ENCODE results near the gene SGPL1.

The SGPL1 gene

DNA sequence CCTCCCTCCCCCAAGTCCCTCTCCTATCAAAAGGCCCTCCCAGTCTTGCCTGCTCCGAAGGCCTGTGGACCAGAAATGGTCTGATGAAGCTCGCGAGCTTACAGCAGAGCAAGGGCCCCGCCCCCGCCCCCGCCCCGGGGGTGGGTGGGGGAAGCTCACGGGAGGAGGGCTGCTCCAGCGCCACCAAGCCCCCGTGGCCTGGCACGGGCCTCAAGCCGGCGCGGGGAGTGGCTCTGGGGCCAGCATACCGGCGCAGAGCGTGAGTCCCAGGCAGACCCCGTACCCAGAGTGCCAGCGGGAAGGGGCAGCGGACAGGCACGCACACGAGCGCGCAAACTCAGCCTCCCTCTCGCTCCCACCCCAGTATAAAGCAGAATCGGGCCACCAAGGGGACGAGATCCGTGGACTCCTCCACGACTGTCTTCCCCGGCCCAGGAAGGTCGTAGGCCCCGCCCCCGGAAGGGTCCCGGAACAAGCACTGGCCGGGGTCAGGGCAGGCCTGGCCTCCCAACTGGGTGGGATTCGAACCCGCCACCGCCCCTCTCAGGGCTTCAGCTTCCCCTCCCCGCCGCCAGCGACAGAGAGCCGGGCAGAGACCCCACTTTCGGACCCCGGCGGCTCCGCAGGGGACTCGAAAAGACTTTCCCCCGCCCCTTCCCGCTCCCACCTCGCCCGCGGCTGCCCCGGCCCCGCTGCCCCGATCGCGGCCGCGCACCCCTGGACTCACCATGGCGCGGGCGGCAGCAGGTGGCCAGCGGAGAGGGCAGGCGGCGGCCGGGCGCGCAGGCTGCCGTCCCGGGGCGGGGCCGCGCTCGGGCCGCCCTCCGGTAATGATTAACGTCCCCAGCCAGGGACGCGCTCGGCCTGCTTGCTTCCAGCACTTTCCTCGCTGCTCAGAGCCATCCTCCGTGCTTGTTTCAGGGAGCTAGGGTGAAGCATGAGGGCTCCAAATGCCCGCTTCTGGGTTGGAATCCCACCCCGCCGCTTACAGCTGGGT, 72.4 kb downstream of the SGPL1 start, which contains the start of gene PCBD1:
Gene PCBD1 (minus strand): TSS at position 762 of the 997 bp plus-strand sequence. CDS start 32 bp downstream, at position 730.
- no peak for DNase-seq

DNA sequence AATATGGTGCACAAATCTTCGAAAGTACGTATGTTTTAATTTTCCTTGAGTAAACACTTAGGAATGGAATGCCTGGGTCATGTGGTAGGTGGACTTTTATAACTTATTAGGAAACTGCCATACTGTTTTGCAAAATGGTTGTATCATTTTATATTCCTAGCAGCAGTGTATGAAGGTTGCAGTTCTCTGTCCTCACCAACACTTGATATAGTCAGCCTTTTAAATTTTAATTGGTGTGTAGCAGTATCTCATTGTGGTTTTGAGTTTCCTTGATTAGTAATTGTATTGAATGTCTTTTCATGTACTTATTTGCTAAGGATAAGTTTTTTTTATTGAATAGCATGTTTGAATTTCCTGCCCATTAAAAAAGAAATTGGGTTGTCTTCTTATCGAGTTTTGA, 73.5 kb downstream of the SGPL1 start:
- no peak for DNase-seq

DNA sequence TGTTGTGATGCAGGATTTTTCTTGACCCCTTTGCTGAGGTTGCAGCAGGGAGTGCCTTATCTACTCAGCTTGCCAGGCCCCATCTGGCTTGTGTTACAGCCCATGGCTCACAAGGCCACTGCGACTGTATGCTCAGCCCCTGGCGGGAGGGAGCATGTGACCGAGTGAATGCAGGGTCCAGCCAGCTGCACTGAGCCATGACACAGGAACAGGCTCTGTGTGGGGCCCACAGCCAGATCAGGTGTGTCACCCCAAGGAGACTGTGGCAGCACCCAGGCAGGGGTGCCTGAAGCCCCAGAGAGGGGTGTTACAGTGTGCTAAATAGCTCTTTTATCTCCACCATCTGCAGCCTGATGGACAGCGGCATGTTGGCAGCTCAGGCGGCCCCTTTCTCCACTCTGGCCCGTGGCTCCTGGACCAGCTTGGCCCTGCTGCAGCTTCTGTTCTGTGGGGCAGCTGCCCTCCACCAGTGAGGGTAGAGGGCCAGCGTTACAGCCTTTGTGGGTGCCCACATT, 75.2 kb downstream of the SGPL1 start:
- DNase-seq = no peak

DNA sequence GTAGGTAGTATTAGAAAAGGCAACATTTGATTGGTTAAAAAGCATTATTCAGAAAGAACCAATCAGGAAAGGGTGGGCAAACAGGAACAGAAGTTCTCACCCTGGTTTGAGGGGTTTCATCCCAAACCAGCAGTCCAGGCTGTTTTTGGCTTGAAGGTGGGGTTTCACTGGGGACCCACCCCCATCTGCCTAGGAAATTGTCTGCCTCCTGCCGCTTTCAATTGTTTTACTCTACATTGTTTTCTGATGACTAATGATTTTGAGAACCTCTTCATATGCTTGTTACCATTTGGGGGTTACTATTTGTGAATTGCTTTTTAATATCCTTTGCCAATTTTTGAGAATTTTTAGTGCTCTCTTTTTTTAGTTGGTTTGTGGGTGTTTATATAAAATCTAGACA, 75.9 kb downstream of the SGPL1 start:
- DNase-seq = no peak

DNA sequence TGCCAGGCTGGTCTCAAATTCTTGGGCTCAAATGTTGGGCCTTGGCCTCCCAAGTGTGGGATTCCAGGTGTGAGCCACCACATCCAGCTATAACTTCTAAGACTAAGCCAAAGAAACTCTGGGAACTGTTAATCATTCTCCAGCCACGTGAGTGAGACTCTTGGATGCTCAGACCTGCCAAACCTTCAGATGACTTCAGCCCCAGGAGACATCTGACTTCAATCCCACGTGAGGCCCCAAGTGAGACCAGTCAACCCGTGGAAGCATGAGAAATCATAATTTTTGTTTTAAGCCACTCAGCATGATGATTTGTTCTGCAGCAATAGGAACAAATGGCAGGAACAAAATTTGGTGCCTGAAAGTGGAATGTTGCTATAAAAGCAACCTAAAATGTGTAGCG, 76.9 kb downstream of the SGPL1 start:
- no peak for DNase-seq

DNA sequence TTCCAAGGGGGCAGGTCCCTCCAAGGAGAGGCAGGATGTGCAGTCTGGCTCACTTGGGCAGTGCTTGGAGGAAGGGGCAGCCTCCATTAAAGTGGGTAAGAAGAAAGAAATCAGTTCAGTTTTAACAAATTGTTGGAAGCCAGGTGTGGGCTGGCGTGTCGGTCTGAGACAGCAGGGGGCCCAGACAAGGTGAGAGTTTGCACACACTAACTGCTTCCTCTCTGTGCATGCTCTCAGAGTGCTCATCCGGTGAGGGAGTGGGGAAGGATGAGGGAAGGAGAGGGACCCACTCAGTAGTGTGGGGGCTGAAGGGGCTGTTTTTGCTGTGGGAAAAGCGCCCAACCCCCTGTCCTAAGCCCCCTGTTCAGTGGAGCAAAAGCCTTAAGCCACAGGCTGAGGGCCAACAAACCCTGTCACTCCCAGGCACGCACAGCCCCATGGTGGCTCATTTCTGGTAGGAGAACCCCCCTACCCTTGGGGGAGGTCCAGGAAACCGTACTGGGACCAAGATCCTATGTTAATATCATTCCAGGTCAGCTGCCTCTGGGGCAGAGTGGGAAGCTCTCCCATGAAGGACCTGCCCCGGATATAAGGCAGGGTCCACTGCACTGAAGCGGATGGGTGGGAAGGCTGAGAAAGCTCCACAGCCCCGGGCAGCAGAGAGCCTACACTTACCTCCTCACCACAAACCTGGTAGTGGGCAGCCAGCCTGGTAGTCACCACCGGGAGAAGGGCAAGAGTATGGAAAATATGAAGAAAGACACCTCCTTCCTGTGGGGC, 77.7 kb downstream of the SGPL1 start:
- no peak for DNase-seq

DNA sequence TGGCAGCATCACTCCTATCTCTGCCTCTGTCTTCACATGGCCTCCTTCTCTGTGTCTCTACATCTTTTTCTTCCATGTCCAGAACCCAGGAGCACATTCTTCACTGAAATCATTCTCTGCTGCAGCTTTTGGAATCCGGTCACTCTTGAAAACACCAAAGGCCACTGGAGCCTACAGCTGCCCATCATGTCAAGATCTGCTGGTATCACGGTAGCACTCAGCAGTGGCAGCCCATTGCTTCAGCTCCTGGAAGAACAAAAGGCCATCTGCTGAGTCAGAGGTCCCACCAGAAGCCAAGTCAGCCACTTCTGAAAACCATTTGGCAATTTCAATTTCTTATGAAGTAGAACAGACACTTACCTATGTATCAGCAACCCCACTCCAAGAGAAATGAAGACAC, 78.7 kb downstream of the SGPL1 start:
- no peak for DNase-seq

DNA sequence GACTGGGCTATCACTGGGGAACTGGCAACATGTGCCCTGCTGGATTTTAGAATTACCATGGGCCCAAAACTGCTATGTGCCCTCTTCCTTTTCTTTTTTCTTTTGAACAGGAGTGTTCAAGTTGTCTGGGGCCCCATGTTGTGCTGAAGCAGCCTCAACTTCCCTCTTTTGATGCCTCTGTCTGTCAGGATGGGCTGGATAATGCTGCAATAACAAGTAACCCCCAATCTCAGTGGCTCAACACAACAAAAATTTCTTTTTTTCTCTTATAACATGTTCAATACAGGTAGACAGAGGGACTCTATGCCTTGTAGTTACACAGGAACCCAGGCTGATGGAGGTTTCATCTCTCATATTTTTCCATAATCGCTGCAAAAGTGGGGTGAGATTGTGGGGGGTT, 80.8 kb downstream of the SGPL1 start:
- no peak for DNase-seq

DNA sequence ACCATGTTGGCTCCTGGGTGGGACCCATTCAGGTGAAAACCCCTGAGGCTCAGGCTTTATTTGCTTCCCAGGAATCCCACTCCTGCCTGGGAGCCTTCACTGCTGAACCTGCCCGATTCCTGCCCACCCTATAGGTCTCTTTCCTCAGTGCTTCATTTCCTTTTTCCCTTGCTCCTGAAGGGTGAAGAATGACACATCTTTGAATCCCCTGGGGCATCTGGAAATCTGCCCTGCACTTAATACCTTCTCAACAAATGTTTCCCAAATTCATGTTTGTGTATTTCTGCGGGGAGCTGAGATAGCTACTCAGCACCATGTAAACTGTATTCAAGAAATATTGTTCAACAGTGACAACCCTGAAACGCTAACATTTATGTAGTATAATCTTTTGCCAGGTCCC, 82.9 kb downstream of the SGPL1 start:
- no peak for DNase-seq

DNA sequence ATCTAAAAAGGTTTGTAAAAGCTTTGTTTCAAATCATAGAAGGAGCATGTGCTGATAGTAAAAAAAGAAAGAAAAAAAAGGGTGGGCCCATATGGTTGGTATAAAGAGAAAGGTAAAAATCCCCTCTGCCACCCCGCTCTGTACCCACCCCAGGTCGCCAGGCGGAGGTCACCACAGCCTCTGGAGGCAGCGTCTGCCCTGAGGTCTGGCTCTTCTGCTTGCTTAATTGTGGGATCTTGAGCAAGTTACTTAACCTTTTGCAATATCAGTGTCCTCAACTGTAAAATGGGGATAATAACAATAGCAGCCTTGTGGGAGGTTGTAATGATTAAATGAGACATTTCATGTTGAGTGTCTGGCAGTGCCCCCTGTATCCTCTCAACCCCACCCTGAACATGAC, 83.3 kb downstream of the SGPL1 start:
- DNase-seq = no peak

DNA sequence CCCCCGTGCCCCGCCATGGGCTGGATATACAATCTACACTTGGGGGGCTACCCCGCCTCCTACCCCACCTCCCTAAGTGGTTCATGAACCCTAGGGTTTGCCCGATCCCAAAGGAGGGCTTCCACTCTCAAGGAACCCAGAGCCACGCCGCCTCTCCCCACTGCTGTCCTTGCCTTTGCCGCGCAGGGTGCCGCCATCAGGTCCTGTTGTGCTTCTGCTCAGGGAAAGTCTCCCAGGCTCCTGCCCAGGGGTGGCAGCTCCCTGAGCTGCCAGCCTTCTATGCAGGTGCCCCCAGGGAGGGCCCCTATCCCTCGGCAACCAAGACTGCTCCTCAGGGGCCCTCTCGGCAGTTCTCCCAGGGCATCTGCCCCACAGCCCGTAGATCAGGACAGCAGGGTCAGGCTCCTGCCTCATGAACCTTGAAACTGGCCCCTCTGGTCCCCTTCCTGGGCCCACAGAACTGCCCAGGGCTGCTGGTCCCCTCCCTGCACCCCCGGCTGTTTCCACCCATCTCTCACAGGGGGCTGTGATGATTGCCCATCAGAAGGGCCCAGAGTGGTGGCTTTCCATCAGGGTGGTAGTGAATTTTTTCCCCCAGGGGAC, 85.6 kb downstream of the SGPL1 start:
- no peak for DNase-seq

DNA sequence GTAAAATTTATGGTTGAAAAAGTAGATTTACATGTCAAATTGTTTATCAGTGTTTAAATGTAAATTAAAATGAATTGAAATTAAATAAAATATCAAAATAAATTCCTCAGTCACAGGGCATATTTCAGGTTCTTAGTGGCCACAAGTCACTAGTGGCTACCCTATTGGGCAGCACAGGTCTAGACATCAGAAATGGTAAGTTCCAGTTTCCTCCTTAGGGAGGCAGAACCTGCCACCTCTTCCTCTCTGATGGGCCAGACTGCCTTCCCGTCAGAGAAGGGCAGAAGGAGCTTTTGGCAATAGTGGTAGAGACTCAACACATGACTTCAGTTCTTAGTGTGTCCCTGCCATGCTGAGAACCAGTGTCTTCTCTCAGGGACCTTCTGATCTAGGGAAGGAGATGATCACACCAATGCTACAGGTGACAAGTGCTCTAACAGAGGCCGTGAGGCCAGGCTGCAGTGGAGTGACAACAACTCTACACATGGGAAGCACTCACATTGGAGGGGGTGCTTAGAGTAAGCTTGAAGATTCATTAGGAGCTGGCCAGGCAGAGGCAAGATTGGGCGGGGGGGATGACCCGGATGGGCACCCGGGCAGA, 87.0 kb downstream of the SGPL1 start:
- DNase-seq = no peak

DNA sequence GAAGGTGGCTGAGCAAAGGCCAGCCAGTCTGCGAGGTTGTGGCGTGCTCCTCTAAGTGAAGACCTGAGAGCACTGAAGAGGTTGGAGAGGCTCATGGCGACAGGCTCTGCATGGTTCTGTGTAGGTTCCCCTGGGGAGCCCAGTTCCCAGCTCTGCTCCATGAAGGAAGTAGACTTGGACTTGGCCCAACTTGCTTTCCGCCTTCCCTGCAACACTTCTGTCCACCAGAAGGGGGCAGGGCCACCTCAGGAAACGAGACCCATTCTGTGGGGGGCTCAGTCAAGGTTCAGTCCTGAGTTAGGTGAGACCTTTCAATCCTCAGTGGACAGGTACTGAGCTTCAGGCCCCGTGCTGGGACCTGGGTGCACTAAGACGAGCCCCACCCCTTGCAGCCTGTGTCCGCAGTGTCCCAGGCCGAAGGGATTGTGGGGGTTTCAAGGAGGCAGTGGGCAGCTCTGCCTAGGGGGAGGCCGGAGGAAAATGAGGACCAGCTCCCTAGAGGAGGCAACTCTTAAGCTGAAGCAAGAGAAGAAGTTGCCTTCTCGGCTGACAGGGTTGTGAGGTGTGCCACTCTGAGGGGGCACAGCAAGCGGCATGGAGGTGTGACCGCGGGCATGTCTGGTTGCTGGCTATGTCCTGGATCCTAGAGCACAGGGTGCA, 87.6 kb downstream of the SGPL1 start:
- no peak for DNase-seq

DNA sequence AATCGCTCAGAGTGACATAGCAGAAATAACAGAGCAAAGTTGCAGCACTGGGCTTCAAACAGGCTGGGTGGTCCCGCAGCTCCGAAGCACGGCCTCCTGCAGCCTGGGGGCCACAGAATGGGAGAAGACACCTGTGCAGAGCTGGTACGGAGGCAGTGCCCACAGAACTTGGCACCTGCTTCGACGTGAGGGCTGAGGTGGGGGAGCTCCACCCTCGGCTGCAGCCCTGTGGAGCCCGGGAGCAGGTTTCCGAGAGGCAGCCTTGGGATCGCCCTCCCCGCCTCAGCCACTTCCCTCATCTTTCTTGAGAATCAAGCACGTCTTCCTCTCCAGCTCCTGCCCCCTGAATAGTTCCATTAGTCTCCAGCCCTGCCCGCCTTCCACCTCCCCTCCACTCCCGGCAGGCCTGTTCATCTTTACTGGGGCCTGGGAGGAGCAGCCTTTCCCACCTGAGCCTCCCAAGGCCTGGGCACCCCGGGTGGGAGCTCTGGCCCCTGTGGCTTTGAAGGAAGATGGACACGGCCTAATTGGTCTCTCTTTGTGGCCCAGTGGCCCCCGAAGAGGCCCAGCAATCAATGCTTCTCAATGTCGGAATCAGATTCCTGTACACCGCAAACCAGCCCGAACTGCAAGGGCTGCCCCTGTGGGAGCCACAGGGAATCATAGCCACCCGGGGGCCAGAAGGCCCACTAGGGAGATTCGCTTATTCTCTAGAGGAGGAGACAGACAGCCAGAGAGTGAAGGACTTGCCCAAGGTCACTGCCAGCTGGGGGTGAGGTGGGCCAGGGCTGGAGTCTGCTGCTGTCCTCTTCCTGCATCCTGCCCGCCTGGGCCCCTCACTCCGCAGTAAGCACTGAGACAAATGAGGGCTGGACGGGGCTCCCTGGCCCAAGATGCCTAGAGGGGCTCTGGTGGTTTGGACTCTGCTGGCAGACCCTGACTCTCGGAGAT, 89.6 kb downstream of the SGPL1 start:
- no peak for DNase-seq

DNA sequence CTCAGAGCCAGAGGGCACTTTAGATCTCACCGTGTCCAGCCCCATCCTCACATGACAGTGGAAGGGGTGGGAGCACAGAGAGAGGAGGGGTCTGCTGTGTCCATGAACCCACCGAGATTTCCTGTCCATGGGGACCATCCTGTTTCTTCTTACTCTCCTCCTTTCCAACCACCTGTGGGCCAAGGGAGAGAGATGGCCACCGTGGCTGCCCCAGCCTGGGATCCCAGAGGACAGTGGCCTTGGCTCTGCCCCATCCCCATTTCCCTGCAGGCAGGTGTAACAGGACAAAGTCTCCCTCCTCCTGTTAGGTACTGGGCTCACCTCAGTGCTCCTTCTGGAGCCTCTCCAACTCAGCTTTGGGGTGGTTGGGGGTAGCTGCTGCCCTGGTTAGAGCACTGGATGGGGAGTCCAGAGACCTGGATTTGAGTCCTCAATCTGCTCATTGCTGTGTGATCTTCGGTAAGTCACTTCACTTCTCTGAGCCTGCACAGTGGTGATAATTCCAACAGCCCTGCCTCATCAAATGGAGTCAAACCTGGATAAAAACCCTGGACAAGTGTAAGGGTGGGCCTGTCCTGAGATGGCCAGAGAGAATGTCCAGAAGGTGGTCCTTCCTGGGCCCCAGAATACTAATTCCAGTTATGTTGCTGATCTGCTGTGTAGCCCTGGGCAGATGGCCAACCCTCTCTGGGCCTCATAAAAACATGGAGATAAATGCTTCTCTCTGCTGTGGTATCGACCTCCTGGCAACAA, 90.5 kb downstream of the SGPL1 start:
- DNase-seq = no peak

DNA sequence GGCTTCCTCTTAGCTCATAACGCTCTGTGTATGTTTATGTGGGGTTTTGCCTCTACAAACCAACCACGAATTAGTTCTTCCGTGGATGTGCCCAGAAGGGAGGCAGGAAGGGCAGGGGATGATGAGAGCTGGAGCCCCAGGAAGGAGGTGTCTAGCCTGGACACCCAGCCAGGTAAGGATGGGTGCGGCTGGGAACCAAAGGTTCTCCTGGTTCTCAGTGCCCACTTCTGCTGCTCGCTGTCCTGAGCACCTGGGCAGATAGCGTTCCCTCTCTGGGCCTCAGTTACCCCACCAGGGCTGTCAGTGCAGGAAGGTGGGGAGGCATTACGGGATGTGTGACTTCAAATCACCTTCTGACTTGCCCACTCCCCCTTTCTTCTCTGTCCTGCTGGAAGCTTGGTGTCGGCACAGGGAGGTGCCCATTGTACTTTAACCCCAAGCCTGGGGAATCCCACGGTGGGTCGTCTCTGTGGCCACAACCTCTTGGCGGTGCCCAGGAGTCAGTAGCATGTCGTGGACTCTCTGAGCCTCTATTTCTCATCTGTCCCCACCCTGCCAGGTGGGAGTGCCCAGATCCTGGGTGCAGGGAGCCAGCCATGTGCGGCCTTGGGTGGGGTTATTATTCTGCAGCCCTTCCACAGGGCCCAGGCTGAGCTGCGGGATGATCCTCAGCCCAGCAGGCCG, 91.3 kb downstream of the SGPL1 start:
- no peak for DNase-seq

DNA sequence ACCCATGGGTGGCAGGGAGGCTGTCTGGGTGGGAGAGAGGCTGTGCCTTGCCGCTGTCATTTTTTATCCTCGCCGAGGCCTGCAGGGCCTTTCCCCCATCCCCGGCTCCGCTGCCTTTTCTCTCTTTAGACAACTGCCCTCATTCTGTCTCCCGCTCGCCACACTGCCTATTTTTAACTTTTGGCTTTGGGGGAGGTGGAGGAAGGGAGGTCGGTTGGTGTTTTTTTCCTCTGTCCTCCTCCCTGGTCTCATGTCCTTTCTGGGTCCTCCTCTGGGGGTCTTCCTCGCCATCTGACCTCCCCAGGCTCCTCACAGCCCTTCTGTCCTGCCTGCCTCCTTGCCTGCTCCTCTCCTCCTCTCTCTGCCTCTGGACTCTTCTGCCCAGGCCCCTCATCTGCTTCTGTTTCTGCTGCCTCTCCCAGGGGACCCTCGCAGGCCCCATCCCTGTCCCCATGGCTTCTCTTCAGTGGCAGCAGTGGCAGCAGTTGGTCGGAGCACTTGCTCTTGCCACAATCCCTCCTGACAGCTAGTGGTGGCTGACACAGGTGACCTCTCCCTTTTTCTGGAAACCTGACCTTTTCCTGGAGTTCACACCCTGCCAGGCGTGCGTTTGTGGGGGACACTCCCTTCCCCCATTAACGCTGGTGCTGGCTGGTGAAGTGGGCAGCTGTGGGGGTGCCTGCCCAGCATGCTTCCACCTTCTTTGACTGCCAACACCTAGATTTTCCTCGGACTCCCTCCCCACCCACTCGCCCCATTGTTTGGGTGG, 92.1 kb downstream of the SGPL1 start:
- DNase-seq = no peak

DNA sequence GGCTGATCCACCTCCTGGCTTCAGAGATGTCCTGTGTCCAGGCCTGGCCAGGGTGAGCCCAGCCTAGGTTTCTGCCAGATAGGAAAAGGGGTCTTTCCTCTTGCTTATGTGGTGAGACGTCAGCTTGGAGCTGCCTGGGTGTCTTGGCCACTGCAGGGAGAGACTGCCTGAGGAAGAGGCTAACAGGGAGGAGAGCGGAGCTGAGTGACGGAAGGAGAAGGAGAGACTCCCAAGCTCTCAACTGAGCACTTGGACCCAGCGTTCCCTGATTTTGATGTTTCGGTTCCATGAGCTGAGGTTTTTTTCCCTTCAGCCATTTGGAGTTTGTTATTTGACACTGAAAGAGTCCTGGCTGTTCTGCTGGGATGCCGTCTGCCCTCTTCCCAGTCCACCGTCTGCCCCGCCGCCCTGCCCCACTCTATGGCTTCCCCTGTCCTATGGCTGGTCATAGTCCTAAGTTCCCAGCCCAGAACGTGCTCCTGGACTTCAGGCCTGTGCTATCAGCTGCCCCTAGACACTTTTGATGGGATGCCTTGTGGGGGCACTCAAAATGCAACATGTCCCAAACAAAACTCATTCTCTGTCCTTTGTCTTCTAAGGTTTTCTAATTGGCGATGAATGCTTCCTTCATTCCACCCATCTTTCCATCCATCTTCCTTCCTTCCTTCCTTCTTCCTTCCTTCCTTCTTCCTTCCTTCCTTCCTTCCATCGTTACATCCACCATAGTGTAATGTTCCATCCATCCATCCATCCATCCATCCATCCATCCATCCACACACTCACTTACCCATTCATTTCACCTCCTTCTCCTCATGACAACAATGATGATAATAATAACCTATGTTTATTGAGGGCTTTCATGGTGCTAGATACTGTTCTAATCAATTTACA, 92.9 kb downstream of the SGPL1 start:
- no peak for DNase-seq
